GM19324 (cell line): ENCODE results near the gene PDCD1.
"Not testable (repeated sequence)": the region's sequence is repeated elsewhere in the genome, so short reads cannot be mapped to it uniquely, and the experiment has no call there.

Source experiments
- ATAC-seq: cut with Tn5 transposase; IDR thresholded peaks from one replicate; pipeline ENCODE4 v1.9.1; 2021; ENCODE audit warnings: mild to moderate bottlenecking, moderate library complexity; ENCODE audit not compliant: unreplicated experiment, low FRiP score

PDCD1 gene

GRCh38 chr2:241817126-241817820, 41.4 kb downstream of the PDCD1 start:
- ATAC-seq, result no peak

GRCh38 chr2:241816431-241817121, 42.1 kb downstream of the PDCD1 start:
- ATAC-seq, result no peak

- no peak for ATAC-seq
These were observed 42.9 kb downstream of the PDCD1 start for GRCh38 chr2:241815477-241816430.

- ATAC-seq, result no peak
These were observed 43.8 kb downstream of the PDCD1 start for GRCh38 chr2:241814643-241815476.

- ATAC-seq, result no peak
These were observed 44.4 kb downstream of the PDCD1 start for GRCh38 chr2:241814393-241814642.

GRCh38 chr2:241813644-241814392, 44.9 kb downstream of the PDCD1 start:
- ATAC-seq, result no peak

GRCh38 chr2:241812730-241813643, 45.7 kb downstream of the PDCD1 start:
- ATAC-seq, result no peak

GRCh38 chr2:241811952-241812729, 46.6 kb downstream of the PDCD1 start:
- no peak for ATAC-seq

GRCh38 chr2:241811201-241811951, 47.3 kb downstream of the PDCD1 start:
- no peak for ATAC-seq

GRCh38 chr2:241810307-241811200, 48.1 kb downstream of the PDCD1 start:
- ATAC-seq, result no peak

GRCh38 chr2:241809383-241810306, 49.0 kb downstream of the PDCD1 start:
- ATAC-seq, result no peak

GRCh38 chr2:241808721-241809382, 49.8 kb downstream of the PDCD1 start, which contains the start of gene NEU4:
TSS of gene NEU4 (plus strand) at chr2:241809193. CDS start at chr2:241814485, 5,292 bp downstream.
- no peak for ATAC-seq

- no peak for ATAC-seq
These were observed 50.5 kb downstream of the PDCD1 start for GRCh38 chr2:241808051-241808720.

GRCh38 chr2:241806217-241806616, 52.5 kb downstream of the PDCD1 start:
- not testable (repeated sequence) for ATAC-seq
